ENCODE results near the gene PTPRA. TPM values are rescaled to one million over a fixed set of nuclear protein-coding genes. Genes with fewer than 3 reads are reported as not detected.

Gene PTPRA
- total RNA-seq, 2 donors from 2014 or later = 52.4 to 58.7 TPM

DNA sequence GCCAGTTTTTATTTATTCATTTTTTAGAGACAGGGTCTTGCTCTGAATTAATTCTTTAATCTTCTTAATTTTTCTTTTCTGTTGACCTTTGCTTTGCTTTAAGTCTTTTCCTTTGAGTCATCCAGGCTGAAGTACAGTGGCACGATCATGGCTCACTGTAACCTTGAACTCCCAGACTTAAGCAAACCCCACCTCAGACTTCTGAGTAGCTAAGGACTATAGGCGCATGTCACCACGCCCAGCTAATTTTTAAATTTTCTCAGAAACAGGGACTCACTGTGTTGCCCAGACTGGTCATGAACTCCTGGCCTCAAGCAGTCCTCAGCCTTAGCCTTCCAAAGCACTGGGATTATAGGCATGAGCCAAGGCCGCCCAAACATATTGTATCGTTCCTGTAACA, 98.8 kb downstream of the PTPRA start:
- no peaks in the 10 kb centered on the region for H3K9me3 ChIP-seq (ENCODE audit: control insufficient read depth, low read length)
- no peak overlapping the region for H3K4me3 ChIP-seq (ENCODE audit: low read length)
- no peaks in the 10 kb centered on the region for H3K27me3 ChIP-seq (ENCODE audit: control insufficient read depth, insufficient read depth, low read length, poor library complexity, severe bottlenecking)
- H3K4me1 Mint-ChIP-seq = peaks cover 8% of the 10 kb centered on the region
- H3K9ac ChIP-seq (ENCODE audit: extremely low read depth, low read length, poor library complexity, severe bottlenecking) = no peak overlapping the region
- peaks cover 8% of the 10 kb centered on the region for H3K4me1 ChIP-seq (ENCODE audit: control insufficient read depth, insufficient read depth, low read length)
- 95 to 96% methylated on average over 3 of the region's 5 CpGs for WGBS, 2 experiments (ENCODE audit: insufficient coverage in 1 of 2, insufficient read length in 1 of 2)
- no peak overlapping the region for H3K4me3 Mint-ChIP-seq
- H3K36me3 Mint-ChIP-seq (ENCODE audit: low read depth) = peaks cover 35% of the 10 kb centered on the region
- TF ChIP-seq, protein P1, sequence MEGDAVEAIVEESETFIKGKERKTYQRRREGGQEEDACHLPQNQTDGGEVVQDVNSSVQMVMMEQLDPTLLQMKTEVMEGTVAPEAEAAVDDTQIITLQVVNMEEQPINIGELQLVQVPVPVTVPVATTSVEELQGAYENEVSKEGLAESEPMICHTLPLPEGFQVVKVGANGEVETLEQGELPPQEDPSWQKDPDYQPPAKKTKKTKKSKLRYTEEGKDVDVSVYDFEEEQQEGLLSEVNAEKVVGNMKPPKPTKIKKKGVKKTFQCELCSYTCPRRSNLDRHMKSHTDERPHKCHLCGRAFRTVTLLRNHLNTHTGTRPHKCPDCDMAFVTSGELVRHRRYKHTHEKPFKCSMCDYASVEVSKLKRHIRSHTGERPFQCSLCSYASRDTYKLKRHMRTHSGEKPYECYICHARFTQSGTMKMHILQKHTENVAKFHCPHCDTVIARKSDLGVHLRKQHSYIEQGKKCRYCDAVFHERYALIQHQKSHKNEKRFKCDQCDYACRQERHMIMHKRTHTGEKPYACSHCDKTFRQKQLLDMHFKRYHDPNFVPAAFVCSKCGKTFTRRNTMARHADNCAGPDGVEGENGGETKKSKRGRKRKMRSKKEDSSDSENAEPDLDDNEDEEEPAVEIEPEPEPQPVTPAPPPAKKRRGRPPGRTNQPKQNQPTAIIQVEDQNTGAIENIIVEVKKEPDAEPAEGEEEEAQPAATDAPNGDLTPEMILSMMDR (conservative IDR thresholded peaks at IDR 0.05) = no peak
- no peak overlapping the region for H3K27ac ChIP-seq (ENCODE audit: low read depth, low read length)
- peaks cover 37% of the 10 kb centered on the region for H3K36me3 ChIP-seq (ENCODE audit: control insufficient read depth, insufficient read depth, low read length)
- no peaks in the 10 kb centered on the region for H3K9me3 Mint-ChIP-seq
- no peak overlapping the region for H3K27ac Mint-ChIP-seq
- H3K27me3 Mint-ChIP-seq (ENCODE audit: insufficient read depth) = no peaks in the 10 kb centered on the region
- DNase-seq = no peak

GRCh38 chr20:2973574-2973973, 100.3 kb downstream of the PTPRA start:
- no peak overlapping the region for H3K9ac ChIP-seq (ENCODE audit: extremely low read depth, low read length, poor library complexity, severe bottlenecking)
- no peak for DNase-seq
- 82 to 94% methylated on average over 2 to 3 of the region's 3 CpGs for WGBS, 2 experiments (ENCODE audit: insufficient coverage in 1 of 2, insufficient read length in 1 of 2)
- H3K27ac ChIP-seq (ENCODE audit: low read depth, low read length) = no peak overlapping the region
- H3K4me3 ChIP-seq (ENCODE audit: low read length) = no peak overlapping the region
- H3K27me3 ChIP-seq (ENCODE audit: control insufficient read depth, insufficient read depth, low read length, poor library complexity, severe bottlenecking) = no peaks in the 10 kb centered on the region
- TF ChIP-seq, protein P1 (conservative IDR thresholded peaks at IDR 0.05) = no peak
- Mint-ChIP-seq H3K4me1 (peaks cover 4% of the 10 kb centered on the region), H3K36me3 (ENCODE audit: low read depth) (peaks cover 31% of the 10 kb centered on the region), H3K4me3 (no peak overlapping the region), H3K27ac (no peak overlapping the region), H3K9me3 (no peaks in the 10 kb centered on the region), H3K27me3 (ENCODE audit: insufficient read depth) (no peaks in the 10 kb centered on the region)
- no peaks in the 10 kb centered on the region for H3K9me3 ChIP-seq (ENCODE audit: control insufficient read depth, low read length)
- peaks cover 33% of the 10 kb centered on the region for H3K36me3 ChIP-seq (ENCODE audit: control insufficient read depth, insufficient read depth, low read length)
- H3K4me1 ChIP-seq (ENCODE audit: control insufficient read depth, insufficient read depth, low read length) = peaks cover 3% of the 10 kb centered on the region

GRCh38 chr20:2978519-2978918, 105.2 kb downstream of the PTPRA start:
- Mint-ChIP-seq H3K4me3 (no peak overlapping the region), H3K4me1 (peaks cover 1% of the 10 kb centered on the region), H3K27me3 (ENCODE audit: insufficient read depth) (no peaks in the 10 kb centered on the region), H3K36me3 (ENCODE audit: low read depth) (peaks cover 10% of the 10 kb centered on the region), H3K9me3 (no peaks in the 10 kb centered on the region), H3K27ac (no peak overlapping the region)
- no peaks in the 10 kb centered on the region for H3K9me3 ChIP-seq (ENCODE audit: control insufficient read depth, low read length)
- peaks cover 5% of the 10 kb centered on the region for H3K4me1 ChIP-seq (ENCODE audit: control insufficient read depth, insufficient read depth, low read length)
- WGBS, 2 experiments (ENCODE audit: insufficient coverage in 1 of 2, insufficient read length in 1 of 2) = 71 to 80% methylated on average over 2 to 4 of the region's 4 CpGs
- peaks cover 10% of the 10 kb centered on the region for H3K36me3 ChIP-seq (ENCODE audit: control insufficient read depth, insufficient read depth, low read length)
- H3K27me3 ChIP-seq (ENCODE audit: control insufficient read depth, insufficient read depth, low read length, poor library complexity, severe bottlenecking) = no peaks in the 10 kb centered on the region
- no peak for DNase-seq
- H3K27ac ChIP-seq (ENCODE audit: low read depth, low read length) = no peak overlapping the region
- H3K9ac ChIP-seq (ENCODE audit: extremely low read depth, low read length, poor library complexity, severe bottlenecking) = no peak overlapping the region
- H3K4me3 ChIP-seq (ENCODE audit: low read length) = no peak overlapping the region
- TF ChIP-seq, protein P1 (conservative IDR thresholded peaks at IDR 0.05) = no peak

Data from endodermal cell (in vitro differentiated cells).